DND-41 (cell line): ENCODE measurements around the gene IRF4.

Experiments used
- ATAC-seq: fragments of 200-7000 bp; cut with Tn5 transposase; 3 replicates; pipeline ENCODE4 v1.9.1; 2021; ENCODE audit warnings: low read depth; ENCODE audit not compliant: insufficient read depth
- DNase-seq: peaks from one replicate; pipeline ENCODE4 v3.0.0-alpha.2; 2020
- H2AFZ ChIP-seq: 2 replicates; pipeline ENCODE4 v1.6.0; 2012; ENCODE audit warnings: low read depth, low read length
- H3K27ac ChIP-seq: 2 replicates; pipeline ENCODE4 v1.5.1; 2012; ENCODE audit warnings: low read length, inconsistent platforms
- H3K27me3 ChIP-seq: fragments of 200-600 bp; sonication (generic); 2 replicates; pipeline ENCODE4 v1.6.0; 2012; ENCODE audit warnings: low read length, mild to moderate bottlenecking, inconsistent platforms; ENCODE audit not compliant: insufficient read depth, poor library complexity
- H3K36me3 ChIP-seq: 2 replicates; pipeline ENCODE4 v1.5.1; 2012; ENCODE audit warnings: low read length, inconsistent platforms; ENCODE audit not compliant: insufficient read depth
- H3K4me1 ChIP-seq: 2 replicates; pipeline ENCODE4 v1.5.1; 2012; ENCODE audit warnings: mild to moderate bottlenecking, low read length; ENCODE audit not compliant: insufficient read depth
- H3K4me2 ChIP-seq: 2 replicates; pipeline ENCODE4 v1.6.0; 2012; ENCODE audit warnings: mild to moderate bottlenecking, moderate library complexity, low read length, inconsistent platforms; ENCODE audit not compliant: insufficient read depth
- H3K4me3 ChIP-seq, 2 experiments: fragments of 200-600 bp in 1 of 2; shearing (Covaris generic) in 1 of 2; 2 replicates each; pipeline ENCODE4 v1.5.1; 2012 to 2016; ENCODE audit warnings: inconsistent platforms in 2 of 2, low read length in 2 of 2, mild to moderate bottlenecking in 2 of 2, low read depth in 1 of 2, moderate library complexity in 1 of 2
- H3K79me2 ChIP-seq: 2 replicates; pipeline ENCODE4 v1.6.0; 2012; ENCODE audit warnings: low read length, inconsistent platforms; ENCODE audit not compliant: insufficient read depth
- H3K9ac ChIP-seq: 2 replicates; pipeline ENCODE4 v1.6.0; 2012; ENCODE audit warnings: low read depth, mild to moderate bottlenecking, inconsistent platforms, low read length, moderate library complexity
- H3K9me3 ChIP-seq: 2 replicates; pipeline ENCODE4 v1.5.1; 2012; ENCODE audit warnings: low read length, moderate library complexity, mild to moderate bottlenecking, inconsistent platforms; ENCODE audit not compliant: insufficient read depth, severe bottlenecking
- H4K20me1 ChIP-seq: 2 replicates; pipeline ENCODE4 v1.6.0; 2012; ENCODE audit warnings: low read length; ENCODE audit not compliant: insufficient read depth
- CTCF ChIP-seq: IDR thresholded peaks from 2 replicates; pipeline ENCODE4 v1.5.1; 2012; ENCODE audit warnings: borderline replicate concordance, low read length, moderate library complexity, mild to moderate bottlenecking; ENCODE audit not compliant: poor library complexity, severe bottlenecking; ENCODE audit errors: extremely low read depth
- EZH2 ChIP-seq: IDR thresholded peaks from 3 replicates; pipeline ENCODE4 v1.6.1; 2012; ENCODE audit warnings: borderline replicate concordance, low read depth, mild to moderate bottlenecking, moderate library complexity, low read length, inconsistent platforms; ENCODE audit not compliant: severe bottlenecking

The IRF4 gene

GRCh38 chr6:355373-356208 is 36.0 kb upstream of the IRF4 start:
- no peaks in the 10 kb centered on the region for H3K4me1 ChIP-seq
- H3K4me2 ChIP-seq, result no peak overlapping the region
- H3K27ac ChIP-seq, result no peak overlapping the region
- no peak for TF ChIP-seq CTCF
- TF ChIP-seq EZH2, result no peak
- H3K27me3 ChIP-seq, result no peaks in the 10 kb centered on the region
- H3K9ac ChIP-seq, result no peak overlapping the region
- peaks cover 7% of the 10 kb centered on the region; the same call in 1 of the 2 replicates for H4K20me1 ChIP-seq
- H3K36me3 ChIP-seq, result no peaks in the 10 kb centered on the region
- H3K9me3 ChIP-seq, result no peaks in the 10 kb centered on the region
- no peak overlapping the region for H3K4me3 ChIP-seq
- DNase-seq, result no peak
- H2AFZ ChIP-seq, result no peak overlapping the region
- no peak for ATAC-seq
- H3K79me2 ChIP-seq, result no peaks in the 10 kb centered on the region

GRCh38 chr6:356828-357251 is 34.7 kb upstream of the IRF4 start:
- Histone ChIP-seq H4K20me1 (peaks cover 7% of the 10 kb centered on the region; the same call in 1 of the 2 replicates), H3K9ac (no peak overlapping the region), H3K27ac (no peak overlapping the region), H3K4me2 (no peak overlapping the region), H2AFZ (no peak overlapping the region), H3K9me3 (no peaks in the 10 kb centered on the region), H3K36me3 (no peaks in the 10 kb centered on the region), H3K79me2 (no peaks in the 10 kb centered on the region), H3K27me3 (no peaks in the 10 kb centered on the region), H3K4me1 (no peaks in the 10 kb centered on the region), H3K4me3 (no peak overlapping the region)
- no peak for TF ChIP-seq CTCF
- no peak for TF ChIP-seq EZH2
- DNase-seq (no peak), ATAC-seq (no peak)

GRCh38 chr6:357261-357790 is 34.2 kb upstream of the IRF4 start:
- ATAC-seq (no peak), DNase-seq (no peak)
- H3K4me3 ChIP-seq, result no peak overlapping the region
- no peaks in the 10 kb centered on the region for H3K79me2 ChIP-seq
- H3K4me2 ChIP-seq, result no peak overlapping the region
- peaks cover 7% of the 10 kb centered on the region; the same call in 1 of the 2 replicates for H4K20me1 ChIP-seq
- H2AFZ ChIP-seq, result no peak overlapping the region
- no peaks in the 10 kb centered on the region for H3K36me3 ChIP-seq
- TF ChIP-seq CTCF (no peak), EZH2 (no peak)
- no peaks in the 10 kb centered on the region for H3K4me1 ChIP-seq
- H3K9ac ChIP-seq, result no peak overlapping the region
- no peaks in the 10 kb centered on the region for H3K27me3 ChIP-seq
- H3K9me3 ChIP-seq, result no peaks in the 10 kb centered on the region
- no peak overlapping the region for H3K27ac ChIP-seq
